Tibial artery (tissue), 4 donors: ENCODE measurements around the gene DLG2.

Experiments
- DNase-seq, 2 donors: peaks; one replicate each; pipeline ENCODE4 v3.0.0-alpha.2; 2019
- H3K27ac ChIP-seq, 2 donors: fragments of 200-600 bp; sonication (generic) in 1 of 2; 1 replicate in 1 of 2; 2 replicates in 1 of 2; pipeline ENCODE4 v1.5.1; 2018 to 2019; ENCODE audit warnings: mild to moderate bottlenecking in 1 of 2
- H3K27me3 ChIP-seq, 2 donors: fragments of 200-600 bp; sonication (generic) in 1 of 2; one replicate each; pipeline versions ENCODE4 v1.5.1 to v1.6.0; 2016 to 2019
- H3K36me3 ChIP-seq, 3 donors: fragments of 200-600 bp; sonication (generic) in 2 of 3; one replicate each; pipeline ENCODE4 v1.5.1; 2016 to 2019; ENCODE audit warnings: mild to moderate bottlenecking in 2 of 3
- H3K4me1 ChIP-seq, 4 donors: fragments of 200-600 bp; sonication (generic) in 2 of 4; 1 replicate in 3 of 4; 2 replicates in 1 of 4; pipeline ENCODE4 v1.5.1; 2016 to 2019
- H3K4me3 ChIP-seq, 2 donors: fragments of 200-600 bp; sonication (generic) in 1 of 2; 1 replicate in 1 of 2; 2 replicates in 1 of 2; pipeline ENCODE4 v1.5.1; 2018 to 2019; ENCODE audit warnings: mild to moderate bottlenecking in 2 of 2
- H3K9me3 ChIP-seq, 3 donors: fragments of 200-600 bp; sonication (generic) in 1 of 3; one replicate each; pipeline ENCODE4 v1.5.1; 2016 to 2019
- intact Hi-C: fragments of 100-400 bp; cut with DNase I; formaldehyde crosslinking; loops from one replicate; pipeline ENCODE4 v1.15.0; 2023; ENCODE audit warnings: low total_unique reads
- TF ChIP-seq, protein P1 (sequence below), 2 experiments: fragments of 200-600 bp in 1 of 2; fragments of 450-650 bp in 1 of 2; IDR thresholded peaks; one replicate each; pipeline ENCODE4 v1.5.1; 2017 to 2019; ENCODE audit warnings: antibody characterized with exemption in 2 of 2, mild to moderate bottlenecking in 1 of 2, moderate library complexity in 1 of 2

The DLG2 gene

DNA sequence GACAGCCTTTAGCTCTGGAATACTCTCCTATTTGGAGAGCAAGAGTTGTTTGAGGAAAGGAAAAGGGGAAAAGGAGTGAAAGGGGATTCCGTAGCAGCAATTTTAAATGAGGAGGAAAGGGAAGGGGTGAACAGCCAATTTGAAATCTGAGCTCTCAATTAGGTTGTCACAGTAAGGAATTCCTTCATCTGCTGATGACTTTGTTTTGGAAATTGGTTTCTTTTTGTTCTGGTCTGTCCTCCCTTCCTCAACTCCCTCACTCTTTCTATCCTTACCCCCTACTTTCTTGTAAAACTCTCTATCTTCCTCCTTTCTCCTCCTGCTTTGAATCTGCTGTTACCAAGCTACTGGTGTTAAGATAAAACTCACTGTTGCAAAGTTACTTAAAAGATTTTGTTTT lies 1155.6 kb downstream of the DLG2 start:
- no peaks in the 10 kb centered on the region for H3K9me3 ChIP-seq
- intact Hi-C loops = no loop called here
- H3K36me3 ChIP-seq = no peaks in the 10 kb centered on the region
- H3K27ac ChIP-seq = no peak overlapping the region
- no peaks in the 10 kb centered on the region for H3K27me3 ChIP-seq
- H3K4me1 ChIP-seq = no peaks in the 10 kb centered on the region
- H3K4me3 ChIP-seq = no peak overlapping the region
- TF ChIP-seq, protein P1, sequence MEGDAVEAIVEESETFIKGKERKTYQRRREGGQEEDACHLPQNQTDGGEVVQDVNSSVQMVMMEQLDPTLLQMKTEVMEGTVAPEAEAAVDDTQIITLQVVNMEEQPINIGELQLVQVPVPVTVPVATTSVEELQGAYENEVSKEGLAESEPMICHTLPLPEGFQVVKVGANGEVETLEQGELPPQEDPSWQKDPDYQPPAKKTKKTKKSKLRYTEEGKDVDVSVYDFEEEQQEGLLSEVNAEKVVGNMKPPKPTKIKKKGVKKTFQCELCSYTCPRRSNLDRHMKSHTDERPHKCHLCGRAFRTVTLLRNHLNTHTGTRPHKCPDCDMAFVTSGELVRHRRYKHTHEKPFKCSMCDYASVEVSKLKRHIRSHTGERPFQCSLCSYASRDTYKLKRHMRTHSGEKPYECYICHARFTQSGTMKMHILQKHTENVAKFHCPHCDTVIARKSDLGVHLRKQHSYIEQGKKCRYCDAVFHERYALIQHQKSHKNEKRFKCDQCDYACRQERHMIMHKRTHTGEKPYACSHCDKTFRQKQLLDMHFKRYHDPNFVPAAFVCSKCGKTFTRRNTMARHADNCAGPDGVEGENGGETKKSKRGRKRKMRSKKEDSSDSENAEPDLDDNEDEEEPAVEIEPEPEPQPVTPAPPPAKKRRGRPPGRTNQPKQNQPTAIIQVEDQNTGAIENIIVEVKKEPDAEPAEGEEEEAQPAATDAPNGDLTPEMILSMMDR (IDR thresholded peaks at IDR 0.05) = no peak
- no peak for DNase-seq

DNA sequence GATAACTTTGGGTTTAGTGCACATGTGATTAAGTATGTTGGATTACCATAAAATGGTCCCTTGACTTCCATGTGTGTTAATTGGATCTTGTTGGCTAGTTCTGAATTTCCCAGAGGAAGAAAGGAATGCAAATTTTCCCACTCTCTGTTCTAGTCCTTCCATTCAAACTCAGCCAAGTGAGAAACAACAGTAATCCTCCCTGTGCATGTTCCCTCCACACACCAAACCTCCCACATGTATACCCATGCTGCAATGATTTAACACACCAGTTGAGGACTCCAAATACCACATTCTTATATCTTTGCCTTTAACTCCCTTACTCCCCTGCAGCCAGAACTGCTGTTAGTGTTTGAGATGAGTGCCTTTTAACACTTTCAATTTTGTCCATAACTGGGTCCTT lies 1158.9 kb downstream of the DLG2 start:
- Histone ChIP-seq H3K4me1 (peaks cover 0 to 4% (median 0%) of the 10 kb centered on the region in 4 donors), H3K4me3 (no peak overlapping the region), H3K27me3 (no peaks in the 10 kb centered on the region), H3K36me3 (no peaks in the 10 kb centered on the region), H3K27ac (no peak overlapping the region), H3K9me3 (no peaks in the 10 kb centered on the region)
- TF ChIP-seq, protein P1 (IDR thresholded peaks at IDR 0.05) = no peak
- no peak for DNase-seq
- intact Hi-C loops = no loop called here

DNA sequence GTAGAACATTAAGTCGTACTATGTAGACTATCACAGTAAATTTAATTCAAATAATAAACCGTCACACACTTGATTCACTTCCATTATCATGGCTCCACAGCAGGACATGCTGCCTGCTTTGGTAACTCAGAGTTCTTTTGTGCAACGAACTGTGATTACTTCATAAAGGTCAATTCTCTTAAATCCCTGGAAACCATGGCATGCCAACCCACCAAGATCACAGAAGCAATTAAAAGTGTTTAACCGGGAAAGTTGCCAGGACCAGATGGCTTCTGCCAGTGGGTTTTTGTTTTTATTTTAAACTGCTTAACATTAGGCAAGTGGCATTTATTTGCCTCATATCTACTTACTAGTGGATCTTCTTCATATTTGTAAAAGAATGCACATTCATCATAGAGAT lies 1162.1 kb downstream of the DLG2 start:
- Histone ChIP-seq H3K4me1 (peaks cover 0 to 4% (median 0%) of the 10 kb centered on the region in 4 donors), H3K4me3 (no peak overlapping the region), H3K27me3 (no peaks in the 10 kb centered on the region), H3K9me3 (no peaks in the 10 kb centered on the region), H3K36me3 (no peaks in the 10 kb centered on the region), H3K27ac (no peak overlapping the region)
- intact Hi-C loops = no loop called here
- TF ChIP-seq, protein P1 (IDR thresholded peaks at IDR 0.05) = no peak
- DNase-seq = no peak

DNA sequence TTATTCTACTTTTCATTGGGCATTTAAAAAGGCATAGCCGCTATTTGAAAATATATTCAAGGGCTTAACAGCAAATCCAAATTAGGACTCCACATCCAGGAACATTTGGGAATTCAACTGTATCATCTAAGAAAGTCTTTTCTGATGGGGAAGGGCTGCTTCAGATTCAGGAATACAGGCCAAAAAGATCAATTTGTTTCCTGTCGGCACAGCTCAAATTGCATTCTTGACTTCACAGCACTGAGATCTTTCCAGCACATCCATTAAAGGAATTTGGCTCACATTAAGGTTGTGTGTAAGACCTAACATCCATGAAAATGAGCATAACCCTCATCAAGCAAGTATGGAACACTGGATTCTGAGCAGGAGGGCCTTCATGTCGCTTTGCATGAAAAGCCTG lies 1171.5 kb downstream of the DLG2 start:
- DNase-seq = no peak
- no peak overlapping the region for H3K27ac ChIP-seq

DNA sequence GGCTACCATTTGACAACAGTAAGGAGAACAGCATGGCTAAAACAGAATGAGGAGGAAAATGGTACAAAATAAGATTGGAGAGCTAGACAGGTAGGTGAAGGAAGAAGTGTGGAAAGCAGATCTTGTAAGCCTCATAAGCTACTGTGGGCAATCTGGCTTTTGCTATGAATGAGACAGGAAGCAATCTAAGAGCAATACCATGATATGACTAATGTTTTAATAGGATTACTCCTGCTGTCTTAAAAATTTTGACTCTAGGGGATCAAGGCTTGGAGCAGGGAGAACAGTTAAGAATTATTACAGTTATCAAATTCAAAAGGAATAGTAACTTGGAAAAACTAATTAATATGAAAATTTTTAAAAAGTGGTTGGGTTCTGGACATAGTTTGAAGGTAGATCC lies 1174.9 kb downstream of the DLG2 start:
- H3K4me3 ChIP-seq = no peak overlapping the region
- no peak for DNase-seq
- H3K27ac ChIP-seq = no peak overlapping the region
- intact Hi-C loops = no loop called here
- TF ChIP-seq, protein P1 (IDR thresholded peaks at IDR 0.05) = no peak
- no peaks in the 10 kb centered on the region for H3K36me3 ChIP-seq
- no peaks in the 10 kb centered on the region for H3K9me3 ChIP-seq
- peaks cover 0 to 12% (median 2%) of the 10 kb centered on the region in 4 donors for H3K4me1 ChIP-seq
- H3K27me3 ChIP-seq = no peaks in the 10 kb centered on the region

More for the DNA sequence above, 1171.5 kb downstream of the DLG2 start:
- Histone ChIP-seq H3K4me3 (no peak overlapping the region), H3K4me1 (peaks cover 0 to 3% (median under 1%) of the 10 kb centered on the region in 4 donors), H3K9me3 (no peaks in the 10 kb centered on the region), H3K27me3 (no peaks in the 10 kb centered on the region), H3K36me3 (no peaks in the 10 kb centered on the region)
- intact Hi-C loops = no loop called here
- TF ChIP-seq, protein P1 (IDR thresholded peaks at IDR 0.05) = no peak

DNA sequence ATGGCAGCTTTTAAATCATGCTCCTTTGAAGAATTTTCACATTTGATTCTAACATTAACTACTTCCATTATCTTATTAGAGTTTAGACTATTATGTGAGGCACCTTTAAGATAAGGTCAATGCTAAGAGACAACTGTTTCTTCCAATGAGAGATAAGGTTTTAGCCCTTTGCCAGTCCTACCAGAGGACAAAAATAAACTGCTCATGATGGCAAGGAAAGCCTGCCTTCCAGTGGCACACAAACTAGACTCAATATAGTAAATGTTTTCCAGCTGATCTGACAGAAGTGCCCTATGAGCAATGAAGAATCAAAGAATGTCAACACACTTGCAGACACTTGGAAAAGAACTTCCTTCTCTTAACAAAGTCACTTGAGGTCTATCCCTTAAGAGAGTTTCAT lies 1188.6 kb downstream of the DLG2 start:
- Histone ChIP-seq H3K4me1 (peaks cover 0 to 8% (median 2%) of the 10 kb centered on the region in 4 donors), H3K9me3 (no peaks in the 10 kb centered on the region), H3K36me3 (no peaks in the 10 kb centered on the region), H3K4me3 (no peak overlapping the region), H3K27me3 (no peaks in the 10 kb centered on the region), H3K27ac (no peak overlapping the region)
- intact Hi-C loops = no loop called here
- TF ChIP-seq, protein P1 (IDR thresholded peaks at IDR 0.05) = no peak
- DNase-seq = no peak
